Activated T-cell treated with anti-CD3 and anti-CD28 coated beads, Interleukin-2, amount 50 U/mL, for 72 hours (primary cell): Measurements from ENCODE around the gene MARVELD2. TPM values are rescaled to one million over a fixed set of nuclear protein-coding genes. Genes with fewer than 3 reads are reported as not detected.
A peak's percentile ranks its signal among the peaks of the same experiment; 100 is the strongest.

Source experiments
- ATAC-seq, 2 donors: fragments of 150-1000 bp; cut with Tn5 transposase; replicated peaks in 1 of 2; 2 replicates each; pipeline ENCODE4 v1.10.0; 2021; ENCODE audit warnings: moderate library complexity in 2 of 2, mild to moderate bottlenecking in 1 of 2
- DNase-seq, 2 donors: peaks; one replicate each; pipeline ENCODE4 v3.0.0; 2021 to 2022; ENCODE audit warnings: mixed read lengths in 1 of 2
- H3K27ac Mint-ChIP-seq: one replicate; pipeline ENCODE4 v1.8.0; 2022; ENCODE audit warnings: mild to moderate bottlenecking, moderate library complexity, mixed read lengths
- H3K27me3 Mint-ChIP-seq: one replicate; pipeline ENCODE4 v1.8.0; 2022; ENCODE audit warnings: low read depth, mixed read lengths
- H3K36me3 Mint-ChIP-seq, 2 donors: one replicate each; pipeline ENCODE4 v1.8.0; 2022; ENCODE audit warnings: mixed read lengths in 2 of 2, mild to moderate bottlenecking in 1 of 2; ENCODE audit not compliant: insufficient read depth in 2 of 2
- H3K4me1 Mint-ChIP-seq: one replicate; pipeline ENCODE4 v1.8.0; 2022; ENCODE audit warnings: low read depth, mixed read lengths
- H3K4me3 Mint-ChIP-seq, 2 donors: one replicate each; pipeline ENCODE4 v1.8.0; 2022; ENCODE audit warnings: mild to moderate bottlenecking in 2 of 2, mixed read lengths in 2 of 2, moderate library complexity in 2 of 2
- H3K9me3 Mint-ChIP-seq, 2 donors: one replicate each; pipeline ENCODE4 v1.8.0; 2022; ENCODE audit warnings: mixed read lengths in 2 of 2
- total RNA-seq, 2 donors: library from RNA; stranded (reverse); gene quantifications; one replicate each; pipeline ENCODE4 v1.2.3, GENCODE V29; 2022

The MARVELD2 gene
- total RNA-seq, 2 donors from 2014 or later: 0.74 to 0.76 TPM

DNA sequence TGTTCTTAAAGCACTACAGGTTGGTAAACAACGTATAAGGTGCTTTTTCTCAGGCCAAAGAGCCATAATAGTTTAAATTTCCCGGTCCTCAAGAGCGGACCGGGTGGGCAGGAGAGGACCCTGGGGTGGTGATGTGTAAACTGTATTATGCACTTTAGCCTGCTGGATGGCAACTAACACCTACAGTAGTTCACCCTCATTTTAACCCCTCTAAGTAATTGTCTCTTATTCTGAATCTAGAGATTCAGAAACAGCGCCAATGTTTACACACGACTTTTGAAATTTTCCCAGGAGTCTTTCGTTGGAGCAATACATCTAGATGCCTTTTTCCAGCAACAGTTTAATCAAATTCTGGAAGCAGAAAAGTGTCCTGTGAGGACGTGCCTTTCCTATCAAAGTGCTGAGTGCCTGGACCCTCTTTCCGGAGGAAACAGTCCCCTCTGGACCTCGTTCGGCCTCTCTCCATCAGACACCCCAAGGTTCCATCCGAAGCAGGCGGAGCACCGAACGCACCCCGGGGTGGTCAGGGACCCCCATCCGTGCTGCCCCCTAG lies 77.0 kb downstream of the MARVELD2 start:
- H3K4me1 Mint-ChIP-seq: peaks cover 8% of the 10 kb centered on the region

DNA sequence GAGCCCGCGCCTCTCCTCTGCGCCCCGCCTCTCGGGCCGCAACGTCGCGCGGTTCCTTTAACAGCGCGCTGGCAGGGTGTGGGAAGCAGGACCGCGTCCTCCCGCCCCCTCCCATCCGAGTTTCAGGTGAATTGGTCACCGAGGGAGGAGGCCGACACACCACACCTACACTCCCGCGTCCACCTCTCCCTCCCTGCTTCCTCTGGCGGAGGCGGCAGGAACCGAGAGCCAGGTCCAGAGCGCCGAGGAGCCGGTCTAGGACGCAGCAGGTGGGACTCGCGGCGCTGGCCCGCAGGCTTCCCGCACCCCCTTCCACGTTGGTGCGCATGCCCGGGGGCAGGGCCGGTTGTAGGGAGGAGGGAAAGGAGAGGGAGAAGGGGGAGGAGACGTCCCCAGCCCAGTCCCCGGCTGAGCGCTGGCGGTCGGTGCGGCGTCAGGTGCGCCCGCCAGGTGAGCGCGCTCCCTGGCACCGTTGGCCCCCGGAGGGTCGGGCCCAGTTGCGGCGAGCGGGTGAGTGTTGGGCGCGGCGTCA lies 77.5 kb downstream of the MARVELD2 start, which contains the start of gene OCLN:
Gene OCLN, plus strand, starts transcription at position 400 of the 532 bp plus-strand sequence. CDS start 11,455 bp downstream, outside the sequence.
- DNase-seq: peak; percentile 23 to 25
- H3K27me3 Mint-ChIP-seq: peaks cover 60% of the 10 kb centered on the region
- H3K4me3 Mint-ChIP-seq: peak within 1 kb of the TSS; percentile 78 to 88
- H3K36me3 Mint-ChIP-seq: no peaks in the 10 kb centered on the region
- peak; percentile 63 to 64 for ATAC-seq
- H3K9me3 Mint-ChIP-seq: no peaks in the 10 kb centered on the region
- peaks cover 8% of the 10 kb centered on the region for H3K4me1 Mint-ChIP-seq
- H3K27ac Mint-ChIP-seq: no peak within 1 kb of the TSS

More for the DNA sequence above, 77.0 kb downstream of the MARVELD2 start:
- ATAC-seq: no peak
- Mint-ChIP-seq H3K36me3 (no peaks in the 10 kb centered on the region), H3K9me3 (no peaks in the 10 kb centered on the region), H3K27me3 (peaks cover 60% of the 10 kb centered on the region), H3K4me3 (peak overlapping the region; percentile 78 to 88), H3K27ac (no peak overlapping the region)
- no peak for DNase-seq

DNA sequence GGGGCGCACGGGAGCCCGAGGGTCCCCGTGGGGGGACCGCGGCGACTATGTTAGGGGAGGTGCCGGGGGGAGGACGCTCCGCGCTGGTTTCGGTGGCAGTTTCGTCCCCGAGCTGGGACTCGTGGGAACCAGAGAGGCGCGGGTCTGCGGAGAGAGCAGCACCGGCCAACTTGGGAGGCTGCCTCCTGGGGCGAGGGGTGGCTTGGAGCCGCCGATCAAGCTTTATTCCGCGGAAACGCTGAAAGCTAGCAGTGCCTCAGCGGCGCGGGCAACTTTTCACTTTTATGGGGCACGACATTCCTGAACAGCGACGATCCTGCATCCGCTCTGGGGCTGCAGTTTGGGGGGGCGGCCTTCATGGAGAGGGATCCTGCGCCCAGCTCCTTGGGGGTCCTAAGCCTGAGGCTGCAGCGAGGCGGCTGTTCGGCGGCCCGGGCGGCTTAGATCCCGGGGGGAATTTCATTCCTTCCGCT lies 78.0 kb downstream of the MARVELD2 start:
- Mint-ChIP-seq H3K27me3 (peaks cover 60% of the 10 kb centered on the region), H3K36me3 (no peaks in the 10 kb centered on the region), H3K27ac (no peak overlapping the region), H3K4me3 (peak overlapping the region; percentile 78 to 88), H3K4me1 (peaks cover 8% of the 10 kb centered on the region), H3K9me3 (no peaks in the 10 kb centered on the region)
- peak; percentile 12 to 26 for DNase-seq
- ATAC-seq: peak; percentile 54 to 57

DNA sequence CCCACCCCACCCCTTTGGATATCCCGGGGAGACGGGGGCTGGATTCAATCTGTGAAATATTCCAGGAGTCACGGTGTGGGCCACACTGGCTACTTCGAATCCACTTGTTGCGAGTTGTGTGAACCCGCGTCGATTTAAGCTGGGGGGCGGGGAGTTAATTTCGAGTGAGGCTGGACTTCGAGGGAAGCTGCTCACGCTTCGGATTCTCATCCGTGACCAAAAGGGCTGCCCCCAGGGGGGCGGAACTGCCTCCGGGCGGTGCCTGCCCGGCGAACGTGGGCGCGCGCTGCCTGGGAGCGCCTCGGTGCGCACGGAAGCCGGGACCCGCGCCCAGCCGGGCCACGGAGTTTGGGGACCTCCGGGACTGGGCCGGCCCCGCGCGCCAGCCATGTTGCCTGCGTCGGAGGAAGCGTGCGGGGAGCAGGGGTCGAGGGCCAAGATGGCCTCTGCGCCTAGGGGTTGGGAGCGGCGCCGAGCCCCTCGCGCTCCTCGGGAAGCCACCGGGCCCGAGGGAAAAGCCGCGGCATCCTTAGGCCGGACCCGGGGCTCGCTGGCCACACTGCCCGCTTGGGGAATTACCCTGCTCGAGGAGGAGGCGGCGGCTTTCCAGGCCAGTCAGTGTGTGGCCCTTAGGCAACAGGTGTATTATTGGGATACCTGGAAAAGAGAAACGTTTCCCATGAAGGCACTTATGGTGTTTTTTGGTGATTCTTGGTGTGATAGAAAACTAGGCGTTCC lies 78.6 kb downstream of the MARVELD2 start:
- Mint-ChIP-seq H3K9me3 (no peaks in the 10 kb centered on the region), H3K4me1 (peaks cover 8% of the 10 kb centered on the region), H3K27ac (no peak overlapping the region), H3K36me3 (no peaks in the 10 kb centered on the region), H3K4me3 (peak overlapping the region; percentile 78 to 88), H3K27me3 (peaks cover 60% of the 10 kb centered on the region)
- ATAC-seq (peak; percentile 72), DNase-seq (peak; percentile 33 to 44)

Other genes with a start within 250 kb of the MARVELD2 start
- 100 to 1,000 TPM; 117 to 128 TPM for gene CCNB1, start 248.0 kb upstream of the MARVELD2 start, total RNA-seq
- 10 to 100 TPM; 47.3 to 49.6 TPM for gene CENPH, start 225.5 kb upstream of the MARVELD2 start, total RNA-seq
- 10 to 100 TPM; 52.2 to 67.3 TPM for gene CDK7, start 180.2 kb upstream of the MARVELD2 start, total RNA-seq
- gene CCDC125, start 82.3 kb upstream of the MARVELD2 start, total RNA-seq: 10 to 100 TPM; 10.6 to 12.6 TPM
- 10 to 100 TPM; 56.9 to 64.4 TPM for gene AK6, start 45.6 kb upstream of the MARVELD2 start, total RNA-seq
- 10 to 100 TPM; 78.4 to 85.1 TPM for gene TAF9, start 45.6 kb upstream of the MARVELD2 start, total RNA-seq
- gene RAD17, start 45.3 kb upstream of the MARVELD2 start, total RNA-seq: 10 to 100 TPM; 33.2 to 37.4 TPM
- 1 to 10 TPM in 1 of 2 donors, under 1 TPM in 1; 0.62 to 2.8 TPM for gene OCLN, start 77.7 kb downstream of the MARVELD2 start, total RNA-seq
- gene GTF2H2C, start 145.1 kb downstream of the MARVELD2 start, total RNA-seq: 10 to 100 TPM; 44.4 to 54.3 TPM